ENCODE results near the gene SPX.

SPX gene

DNA sequence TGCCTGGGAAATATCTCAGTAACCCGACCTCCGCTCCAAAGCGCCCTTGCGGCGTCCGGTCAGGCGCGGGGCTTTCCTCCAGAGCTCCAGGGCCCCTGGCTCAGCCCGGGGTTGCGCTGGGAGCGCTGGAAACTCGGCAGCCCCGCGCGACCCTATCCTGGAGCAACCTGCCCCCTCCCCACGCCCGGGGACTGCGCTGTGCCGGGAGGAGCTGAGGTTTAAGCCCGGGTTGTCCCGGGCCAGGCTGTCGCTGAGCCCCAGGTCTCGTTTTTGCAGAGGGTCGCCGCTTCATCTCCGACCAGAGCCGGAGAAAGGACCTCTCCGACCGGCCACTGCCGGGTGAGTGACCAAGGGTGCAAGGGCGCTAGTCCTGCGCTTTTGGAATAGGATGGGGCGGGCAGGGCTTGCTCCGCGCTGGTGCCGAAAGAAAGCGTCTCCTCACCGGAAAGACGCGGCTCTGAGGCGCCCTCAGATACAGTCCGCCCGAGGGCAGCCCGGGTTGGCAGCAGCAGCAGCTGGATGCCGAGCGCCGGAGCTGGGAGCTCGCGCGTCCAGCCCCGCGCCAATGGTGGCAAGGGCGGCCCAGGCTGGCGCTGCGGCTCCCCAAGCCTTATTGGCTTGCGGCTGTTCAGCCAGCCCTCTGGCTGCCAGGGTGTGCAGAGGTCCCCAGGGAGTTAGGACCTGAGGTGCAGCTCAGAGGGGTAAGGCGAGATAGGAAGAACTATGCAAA lies 1.5 kb downstream of the SPX start:
- peak; percentile 53 for DNase-seq (ENCODE audit: low spot score)
- in situ Hi-C loops (cut with MboI; ENCODE audit: low pct_unique_long_range_greater_than_20kb, low sequenced_read_pairs, unreplicated experiment): no loop called here
- TF ChIP-seq, protein P1, sequence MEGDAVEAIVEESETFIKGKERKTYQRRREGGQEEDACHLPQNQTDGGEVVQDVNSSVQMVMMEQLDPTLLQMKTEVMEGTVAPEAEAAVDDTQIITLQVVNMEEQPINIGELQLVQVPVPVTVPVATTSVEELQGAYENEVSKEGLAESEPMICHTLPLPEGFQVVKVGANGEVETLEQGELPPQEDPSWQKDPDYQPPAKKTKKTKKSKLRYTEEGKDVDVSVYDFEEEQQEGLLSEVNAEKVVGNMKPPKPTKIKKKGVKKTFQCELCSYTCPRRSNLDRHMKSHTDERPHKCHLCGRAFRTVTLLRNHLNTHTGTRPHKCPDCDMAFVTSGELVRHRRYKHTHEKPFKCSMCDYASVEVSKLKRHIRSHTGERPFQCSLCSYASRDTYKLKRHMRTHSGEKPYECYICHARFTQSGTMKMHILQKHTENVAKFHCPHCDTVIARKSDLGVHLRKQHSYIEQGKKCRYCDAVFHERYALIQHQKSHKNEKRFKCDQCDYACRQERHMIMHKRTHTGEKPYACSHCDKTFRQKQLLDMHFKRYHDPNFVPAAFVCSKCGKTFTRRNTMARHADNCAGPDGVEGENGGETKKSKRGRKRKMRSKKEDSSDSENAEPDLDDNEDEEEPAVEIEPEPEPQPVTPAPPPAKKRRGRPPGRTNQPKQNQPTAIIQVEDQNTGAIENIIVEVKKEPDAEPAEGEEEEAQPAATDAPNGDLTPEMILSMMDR (IDR thresholded peaks at IDR 0.05; ENCODE audit: extremely low read depth, insufficient read depth, missing control alignments): no peak

DNA sequence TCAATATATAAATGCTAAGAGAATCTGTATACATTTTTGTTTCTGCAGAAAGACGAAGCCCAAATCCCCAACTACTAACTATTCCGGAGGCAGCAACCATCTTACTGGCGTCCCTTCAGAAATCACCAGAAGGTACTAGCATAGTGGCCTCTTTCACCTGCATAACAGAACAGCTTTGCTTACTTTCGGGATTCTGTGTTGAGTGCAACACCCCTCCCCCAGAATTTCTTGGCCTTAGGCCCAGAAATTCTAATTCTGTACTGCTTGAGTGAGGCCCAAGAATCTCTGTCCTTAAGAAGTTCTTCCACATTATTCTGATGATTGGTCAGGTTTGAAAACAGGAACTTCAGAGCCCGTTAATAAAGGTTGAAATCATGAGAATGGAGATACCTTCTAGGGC lies 2.9 kb downstream of the SPX start:
- DNase-seq (ENCODE audit: low spot score): no peak
- TF ChIP-seq, protein P1 (IDR thresholded peaks at IDR 0.05; ENCODE audit: extremely low read depth, insufficient read depth, missing control alignments): no peak
- in situ Hi-C loops (cut with MboI; ENCODE audit: low pct_unique_long_range_greater_than_20kb, low sequenced_read_pairs, unreplicated experiment): no loop called here

DNA sequence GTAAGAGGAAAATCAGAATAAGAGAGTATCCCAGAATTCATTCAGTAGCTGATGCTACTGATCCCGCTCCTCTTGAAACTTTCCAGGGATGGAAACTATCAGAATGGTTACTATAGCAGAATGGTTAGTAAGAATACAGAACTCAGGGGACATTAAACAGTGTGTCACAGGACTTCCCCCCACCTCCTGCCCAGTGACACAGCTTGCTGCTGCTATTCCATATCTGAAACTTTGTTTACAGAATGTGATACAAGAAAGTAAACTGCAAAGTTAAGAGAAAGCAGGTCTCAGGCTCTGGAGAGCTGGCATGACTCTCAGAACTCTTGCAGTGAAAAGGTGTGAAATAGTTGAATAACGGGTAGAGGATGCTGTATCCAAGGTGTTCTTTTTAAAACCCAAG lies 3.4 kb downstream of the SPX start:
- no peak for DNase-seq (ENCODE audit: low spot score)
- in situ Hi-C loops (cut with MboI; ENCODE audit: low pct_unique_long_range_greater_than_20kb, low sequenced_read_pairs, unreplicated experiment): no loop called here
- TF ChIP-seq, protein P1 (IDR thresholded peaks at IDR 0.05; ENCODE audit: extremely low read depth, insufficient read depth, missing control alignments): no peak

DNA sequence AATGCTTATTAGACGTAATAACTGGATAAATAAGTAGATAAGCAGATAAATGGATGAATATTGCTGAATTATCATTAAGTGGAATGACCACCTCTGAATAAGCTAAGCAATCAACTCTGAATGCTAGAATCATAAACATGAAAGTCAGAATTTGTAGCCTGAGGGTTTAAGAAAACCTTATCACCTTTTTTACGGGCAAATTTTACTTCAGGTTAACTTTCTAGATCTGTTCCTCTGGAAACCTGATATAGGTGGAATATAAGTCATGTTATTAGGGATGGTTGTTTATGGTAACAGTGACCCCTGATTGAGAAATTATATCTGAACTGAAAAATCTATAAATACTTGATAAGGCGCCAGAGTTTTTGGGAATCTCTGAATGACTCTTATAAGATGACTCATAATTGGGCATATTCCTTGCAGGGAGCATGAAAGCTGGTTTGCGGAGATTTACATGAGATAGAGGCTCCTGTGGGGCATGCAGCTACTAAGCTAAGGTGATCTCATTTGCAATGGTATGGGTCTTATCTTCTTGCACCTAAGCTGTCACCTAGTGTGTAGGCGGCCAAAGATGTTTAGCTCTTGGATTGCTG lies 12.1 kb downstream of the SPX start:
- no peak for DNase-seq (ENCODE audit: low spot score)
- in situ Hi-C loops (cut with MboI; ENCODE audit: low pct_unique_long_range_greater_than_20kb, low sequenced_read_pairs, unreplicated experiment): no loop called here
- TF ChIP-seq, protein P1 (IDR thresholded peaks at IDR 0.05; ENCODE audit: extremely low read depth, insufficient read depth, missing control alignments): no peak

DNA sequence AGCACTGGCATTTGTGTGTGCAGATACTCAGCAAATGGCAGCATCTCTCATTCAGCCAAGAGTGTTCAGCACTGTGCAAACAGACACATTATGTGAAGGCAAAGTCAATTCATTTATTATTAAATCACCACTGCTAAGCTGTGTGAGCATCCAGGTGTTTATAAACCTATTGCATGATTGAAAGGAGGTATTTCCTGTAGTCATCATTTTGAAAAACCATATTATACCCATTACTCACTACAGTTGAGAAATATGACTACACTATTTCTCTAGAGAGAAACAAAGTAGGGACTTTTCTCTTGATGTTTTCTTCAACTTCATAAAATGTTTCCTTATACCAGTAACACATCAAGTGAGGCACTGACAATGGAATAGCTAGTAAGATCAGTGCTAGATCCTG lies 13.7 kb downstream of the SPX start:
- in situ Hi-C loops (cut with MboI; ENCODE audit: low pct_unique_long_range_greater_than_20kb, low sequenced_read_pairs, unreplicated experiment): no loop called here
- DNase-seq (ENCODE audit: low spot score): no peak
- TF ChIP-seq, protein P1 (IDR thresholded peaks at IDR 0.05; ENCODE audit: extremely low read depth, insufficient read depth, missing control alignments): no peak

DNA sequence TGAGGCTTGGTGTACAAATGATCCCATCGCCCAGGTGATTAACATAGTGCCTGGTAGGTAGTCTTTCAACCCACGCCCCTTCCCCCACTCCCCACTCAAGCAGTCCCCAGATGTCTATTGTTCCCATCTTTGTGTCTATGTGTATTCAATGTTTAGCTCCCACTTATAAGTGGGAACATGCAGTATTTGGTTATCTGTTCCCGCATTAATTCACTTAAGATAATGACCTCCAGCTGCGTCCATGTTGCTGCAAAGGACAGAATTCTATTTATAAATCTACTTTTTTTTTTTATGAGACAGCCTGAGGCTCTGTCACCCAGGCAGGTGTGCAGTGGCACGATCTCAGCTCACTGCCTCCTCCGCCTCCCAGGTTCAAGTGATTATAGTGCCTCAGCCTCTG lies 15.7 kb downstream of the SPX start:
- in situ Hi-C loops (cut with MboI; ENCODE audit: low pct_unique_long_range_greater_than_20kb, low sequenced_read_pairs, unreplicated experiment): no loop called here
- no peak for DNase-seq (ENCODE audit: low spot score)
- TF ChIP-seq, protein P1 (IDR thresholded peaks at IDR 0.05; ENCODE audit: extremely low read depth, insufficient read depth, missing control alignments): no peak

Measured in GM13977 (cell line).